ENCODE data around the gene GTPBP3.

The GTPBP3 gene

DNA sequence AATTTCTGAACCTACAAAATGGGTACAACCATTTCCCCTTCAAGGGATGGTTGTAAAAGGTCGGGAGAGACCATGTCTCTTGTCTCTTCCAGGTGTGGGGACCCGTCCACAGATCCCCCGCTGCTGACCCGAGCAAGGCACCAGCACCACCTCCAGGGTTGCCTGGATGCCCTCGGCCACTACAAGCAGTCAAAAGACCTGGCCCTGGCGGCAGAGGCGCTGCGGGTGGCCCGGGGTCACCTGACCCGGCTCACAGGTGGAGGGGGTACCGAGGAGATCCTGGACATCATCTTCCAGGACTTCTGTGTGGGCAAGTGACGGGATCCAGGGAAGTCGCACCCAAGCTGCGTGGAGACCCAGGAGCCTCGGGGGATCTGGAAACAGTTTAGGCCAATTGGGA, 4.0 kb downstream of the GTPBP3 start:
- peaks cover 9% of the 10 kb centered on the region for H3K4me1 ChIP-seq (ENCODE audit: insufficient read depth, low read length, poor library complexity, severe bottlenecking)
- H3F3A ChIP-seq (ENCODE audit: low read depth), result peaks cover 6% of the 10 kb centered on the region; the same call in 1 of the 2 replicates
- no peak overlapping the region for H3K4me2 ChIP-seq (ENCODE audit: low read depth, low read length, poor library complexity, severe bottlenecking)
- H3K9me3 ChIP-seq (ENCODE audit: insufficient read depth, low read depth, low read length), result no peaks in the 10 kb centered on the region
- no peak for TF ChIP-seq EZH2phosphoT487 (IDR thresholded peaks at IDR 0.05; ENCODE audit: borderline replicate concordance)
- TF ChIP-seq, protein P1, sequence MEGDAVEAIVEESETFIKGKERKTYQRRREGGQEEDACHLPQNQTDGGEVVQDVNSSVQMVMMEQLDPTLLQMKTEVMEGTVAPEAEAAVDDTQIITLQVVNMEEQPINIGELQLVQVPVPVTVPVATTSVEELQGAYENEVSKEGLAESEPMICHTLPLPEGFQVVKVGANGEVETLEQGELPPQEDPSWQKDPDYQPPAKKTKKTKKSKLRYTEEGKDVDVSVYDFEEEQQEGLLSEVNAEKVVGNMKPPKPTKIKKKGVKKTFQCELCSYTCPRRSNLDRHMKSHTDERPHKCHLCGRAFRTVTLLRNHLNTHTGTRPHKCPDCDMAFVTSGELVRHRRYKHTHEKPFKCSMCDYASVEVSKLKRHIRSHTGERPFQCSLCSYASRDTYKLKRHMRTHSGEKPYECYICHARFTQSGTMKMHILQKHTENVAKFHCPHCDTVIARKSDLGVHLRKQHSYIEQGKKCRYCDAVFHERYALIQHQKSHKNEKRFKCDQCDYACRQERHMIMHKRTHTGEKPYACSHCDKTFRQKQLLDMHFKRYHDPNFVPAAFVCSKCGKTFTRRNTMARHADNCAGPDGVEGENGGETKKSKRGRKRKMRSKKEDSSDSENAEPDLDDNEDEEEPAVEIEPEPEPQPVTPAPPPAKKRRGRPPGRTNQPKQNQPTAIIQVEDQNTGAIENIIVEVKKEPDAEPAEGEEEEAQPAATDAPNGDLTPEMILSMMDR (conservative IDR thresholded peaks at IDR 0.05; ENCODE audit: low read length), result no peak
- 0 out of 2 replicates have a peak, but pooled peaks cover 3% of the 10 kb centered on the region for H3K36me3 ChIP-seq (ENCODE audit: insufficient read depth, low read length)
- H2AFZ ChIP-seq (ENCODE audit: low read length), result no peak overlapping the region
- peaks cover 6% of the 10 kb centered on the region for H4K20me1 ChIP-seq (ENCODE audit: insufficient read depth, low read length, poor library complexity, severe bottlenecking)
- peaks cover 15% of the 10 kb centered on the region; the same call in 1 of the 2 replicates for H3K79me2 ChIP-seq (ENCODE audit: insufficient read depth, low read length)
- H3K9me2 ChIP-seq (replicated peaks; ENCODE audit: low read depth, low read length), result no peaks in the 10 kb centered on the region
- H3K4me3 ChIP-seq (ENCODE audit: low read length, poor library complexity, severe bottlenecking), result no peak overlapping the region
- no peak overlapping the region for H3K9ac ChIP-seq (ENCODE audit: low read depth, low read length, poor library complexity, severe bottlenecking)
- H3K27me3 ChIP-seq (ENCODE audit: insufficient read depth, low read length, poor library complexity, severe bottlenecking), result no peaks in the 10 kb centered on the region

DNA sequence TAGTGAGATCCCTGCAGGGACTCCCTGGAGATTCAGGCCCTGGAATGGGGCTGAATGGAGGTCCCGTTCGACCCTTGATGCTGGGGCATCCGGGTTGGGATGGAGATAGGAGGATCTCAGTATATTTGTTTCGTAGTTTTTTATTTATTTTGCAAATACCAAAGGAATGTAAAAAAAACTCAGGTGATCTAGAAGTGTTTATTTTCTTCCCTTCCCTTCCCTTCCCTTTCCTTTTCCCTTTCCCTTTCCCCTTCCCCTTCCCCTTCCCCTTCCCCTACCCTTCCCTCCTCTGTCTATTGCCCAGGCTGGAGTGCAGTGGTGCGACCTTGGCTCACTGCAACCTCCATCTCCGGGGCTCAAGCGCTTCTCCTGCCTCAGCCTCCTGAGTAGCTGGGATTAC, 4.5 kb downstream of the GTPBP3 start:
- Histone ChIP-seq H3K4me2 (ENCODE audit: low read depth, low read length, poor library complexity, severe bottlenecking) (no peak overlapping the region), H3K4me3 (ENCODE audit: low read length, poor library complexity, severe bottlenecking) (no peak overlapping the region), H3K36me3 (ENCODE audit: insufficient read depth, low read length) (0 out of 2 replicates have a peak, but pooled peaks cover 3% of the 10 kb centered on the region), H3K9ac (ENCODE audit: low read depth, low read length, poor library complexity, severe bottlenecking) (no peak overlapping the region), H3K27me3 (ENCODE audit: insufficient read depth, low read length, poor library complexity, severe bottlenecking) (no peaks in the 10 kb centered on the region), H3K4me1 (ENCODE audit: insufficient read depth, low read length, poor library complexity, severe bottlenecking) (peaks cover 9% of the 10 kb centered on the region), H3K79me2 (ENCODE audit: insufficient read depth, low read length) (peaks cover 15% of the 10 kb centered on the region; the same call in 1 of the 2 replicates), H3F3A (ENCODE audit: low read depth) (peaks cover 3% of the 10 kb centered on the region; the same call in 1 of the 2 replicates), H3K9me2 (replicated peaks; ENCODE audit: low read depth, low read length) (no peaks in the 10 kb centered on the region), H2AFZ (ENCODE audit: low read length) (no peak overlapping the region), H4K20me1 (ENCODE audit: insufficient read depth, low read length, poor library complexity, severe bottlenecking) (peaks cover 6% of the 10 kb centered on the region), H3K9me3 (ENCODE audit: insufficient read depth, low read depth, low read length) (no peaks in the 10 kb centered on the region)
- TF ChIP-seq, protein P1 (conservative IDR thresholded peaks at IDR 0.05; ENCODE audit: low read length), result no peak
- no peak for TF ChIP-seq EZH2phosphoT487 (IDR thresholded peaks at IDR 0.05; ENCODE audit: borderline replicate concordance)

DNA sequence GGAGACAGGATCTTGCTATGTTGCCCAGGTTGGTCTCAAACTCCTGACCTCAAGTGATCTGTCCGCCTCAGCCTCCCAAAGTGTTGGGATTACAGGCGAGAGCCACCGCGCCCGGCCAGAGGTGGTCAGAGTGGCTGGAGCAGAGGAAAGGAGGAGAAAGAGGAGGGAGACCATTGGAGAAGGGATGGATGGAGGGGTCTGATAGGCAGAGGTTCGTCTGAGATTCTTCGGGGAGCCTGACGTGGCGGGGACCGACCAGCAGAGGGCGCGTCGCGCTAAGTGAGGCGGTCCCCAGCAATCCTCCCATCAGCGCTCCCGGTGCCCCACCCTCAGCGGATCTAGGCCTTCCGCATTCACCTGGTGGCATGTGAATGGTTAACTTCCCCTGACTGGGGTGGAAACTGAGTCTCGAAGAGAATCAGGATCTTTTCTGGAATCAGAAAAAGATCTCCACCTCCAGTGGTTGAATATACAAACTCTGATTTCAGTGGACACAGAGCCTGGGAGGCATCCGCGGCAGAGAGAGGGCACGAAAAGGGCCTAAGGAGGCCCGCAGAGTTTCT, 8.8 kb downstream of the GTPBP3 start:
- Histone ChIP-seq H3F3A (ENCODE audit: low read depth) (no peaks in the 10 kb centered on the region), H3K27me3 (ENCODE audit: insufficient read depth, low read length, poor library complexity, severe bottlenecking) (no peaks in the 10 kb centered on the region), H3K9ac (ENCODE audit: low read depth, low read length, poor library complexity, severe bottlenecking) (no peak overlapping the region), H3K9me3 (ENCODE audit: insufficient read depth, low read depth, low read length) (no peaks in the 10 kb centered on the region), H4K20me1 (ENCODE audit: insufficient read depth, low read length, poor library complexity, severe bottlenecking) (no peaks in the 10 kb centered on the region), H2AFZ (ENCODE audit: low read length) (no peak overlapping the region), H3K36me3 (ENCODE audit: insufficient read depth, low read length) (0 out of 2 replicates have a peak, but pooled peaks cover 3% of the 10 kb centered on the region), H3K4me3 (ENCODE audit: low read length, poor library complexity, severe bottlenecking) (no peak overlapping the region), H3K79me2 (ENCODE audit: insufficient read depth, low read length) (no peaks in the 10 kb centered on the region), H3K4me1 (ENCODE audit: insufficient read depth, low read length, poor library complexity, severe bottlenecking) (no peaks in the 10 kb centered on the region), H3K4me2 (ENCODE audit: low read depth, low read length, poor library complexity, severe bottlenecking) (no peak overlapping the region), H3K9me2 (replicated peaks; ENCODE audit: low read depth, low read length) (no peaks in the 10 kb centered on the region)
- no peak for TF ChIP-seq EZH2phosphoT487 (IDR thresholded peaks at IDR 0.05; ENCODE audit: borderline replicate concordance)
- TF ChIP-seq, protein P1 (conservative IDR thresholded peaks at IDR 0.05; ENCODE audit: low read length), result peak; percentile 76
